ENCODE data around the gene TMEM131. TPM values are rescaled to one million over a fixed set of nuclear protein-coding genes. Genes with fewer than 3 reads are reported as not detected.
A peak's percentile ranks its signal among the peaks of the same experiment; 100 is the strongest.

TMEM131 gene
- total RNA-seq, 4 donors from 2014 or later: 32.8 to 54.8 (median 41.2) TPM

GRCh38 chr2:98037666-98038336, 42.1 kb upstream of the TMEM131 start:
- H3K4me3 ChIP-seq (ENCODE audit: low read depth, poor library complexity, severe bottlenecking): no peak overlapping the region
- DNase-seq (ENCODE audit: low spot score in 2 of 2): no peak
- no peak for TF ChIP-seq POLR2A (IDR thresholded peaks at IDR 0.05)
- TF ChIP-seq CTCF (IDR thresholded peaks at IDR 0.05): no peak
- WGBS, 2 donors: 77 to 93% methylated on average over 2 of the region's 2 CpGs
- intact Hi-C loops (cut with DNase I; ENCODE audit: low total_unique reads): no loop called here

GRCh38 chr2:98037206-98037605, 41.5 kb upstream of the TMEM131 start:
- WGBS, 2 donors: 62 to 77% methylated on average over 2 of the region's 2 CpGs

GRCh38 chr2:98036349-98037000, 40.7 kb upstream of the TMEM131 start:
- intact Hi-C loops (cut with DNase I; ENCODE audit: low total_unique reads): no loop called here
- DNase-seq (ENCODE audit: low spot score in 2 of 2): no peak
- TF ChIP-seq POLR2A (IDR thresholded peaks at IDR 0.05) (no peak), CTCF (IDR thresholded peaks at IDR 0.05) (no peak)
- no peak overlapping the region for H3K4me3 ChIP-seq (ENCODE audit: low read depth, poor library complexity, severe bottlenecking)
- WGBS, 2 donors: 67 to 72% methylated on average over 8 of the region's 8 CpGs

More at GRCh38 chr2:98037206-98037605, 41.5 kb upstream of the TMEM131 start:
- TF ChIP-seq POLR2A (IDR thresholded peaks at IDR 0.05) (no peak), CTCF (IDR thresholded peaks at IDR 0.05) (no peak)
- DNase-seq (ENCODE audit: low spot score in 2 of 2): no peak
- no peak overlapping the region for H3K4me3 ChIP-seq (ENCODE audit: low read depth, poor library complexity, severe bottlenecking)
- intact Hi-C loops (cut with DNase I; ENCODE audit: low total_unique reads): no loop called here

- intact Hi-C loops (cut with DNase I; ENCODE audit: low total_unique reads): no loop called here
- H3K4me3 ChIP-seq (ENCODE audit: low read depth, poor library complexity, severe bottlenecking): no peak overlapping the region
- TF ChIP-seq CTCF (IDR thresholded peaks at IDR 0.05): no peak
- TF ChIP-seq POLR2A (IDR thresholded peaks at IDR 0.05): no peak
- 78 to 79% methylated on average over 14 of the region's 14 CpGs for WGBS, 2 donors
- DNase-seq (ENCODE audit: low spot score in 2 of 2): peak in 1 of 2 donors; percentile 75
Observed at GRCh38 chr2:98034745-98035144, 39.0 kb upstream of the TMEM131 start.

- DNase-seq (ENCODE audit: low spot score in 2 of 2): peak in 1 of 2 donors; percentile 40
- intact Hi-C loops (cut with DNase I; ENCODE audit: low total_unique reads): no loop called here
- TF ChIP-seq CTCF (IDR thresholded peaks at IDR 0.05) (no peak), POLR2A (IDR thresholded peaks at IDR 0.05) (no peak)
- WGBS, 2 donors: 96 to 98% methylated on average over 2 of the region's 2 CpGs
- H3K4me3 ChIP-seq (ENCODE audit: low read depth, poor library complexity, severe bottlenecking): no peak overlapping the region
Observed at GRCh38 chr2:98032086-98032485, 36.3 kb upstream of the TMEM131 start.

Data from lower leg skin (tissue), 4 donors.